Smooth muscle cell (in vitro differentiated cells): ENCODE results near the gene PCBP2. TPM values are rescaled to one million over a fixed set of nuclear protein-coding genes. Genes with fewer than 3 reads are reported as not detected.

ENCODE experiments used
- DNase-seq: peaks from one replicate; lab custom pipeline; 2025; ENCODE audit not compliant: unreplicated experiment; lab: John Stamatoyannopoulos, UW
- H2AFZ ChIP-seq: fragments of 200-600 bp; sonication (generic); 2 replicates; pipeline ENCODE4 v1.6.0; 2016; ENCODE audit warnings: antibody characterized with exemption, low read depth, mild to moderate bottlenecking
- H3F3A ChIP-seq: fragments of 200-600 bp; sonication (generic); 2 replicates; pipeline ENCODE4 v1.6.0; 2017; ENCODE audit warnings: antibody characterized with exemption, low read depth
- H3K27ac ChIP-seq: fragments of 200-600 bp; sonication (generic); 2 replicates; pipeline ENCODE4 v1.5.1; 2016; ENCODE audit warnings: low read depth, mild to moderate bottlenecking
- H3K27me3 ChIP-seq: fragments of 200-600 bp; sonication (generic); 2 replicates; pipeline ENCODE4 v1.6.1; 2016; ENCODE audit warnings: low read depth, mild to moderate bottlenecking
- H3K36me3 ChIP-seq: fragments of 200-600 bp; sonication (generic); 2 replicates; pipeline ENCODE4 v1.5.1; 2016; ENCODE audit warnings: low read depth
- H3K4me1 ChIP-seq: fragments of 200-600 bp; sonication (generic); 2 replicates; pipeline ENCODE4 v1.5.1; 2016; ENCODE audit warnings: low read depth
- H3K4me2 ChIP-seq: fragments of 200-600 bp; sonication (generic); 2 replicates; pipeline ENCODE4 v1.6.0; 2016; ENCODE audit warnings: mild to moderate bottlenecking
- H3K4me3 ChIP-seq: fragments of 200-600 bp; sonication (generic); 2 replicates; pipeline ENCODE4 v1.5.1; 2016; ENCODE audit warnings: mild to moderate bottlenecking
- H3K79me2 ChIP-seq: fragments of 200-600 bp; sonication (generic); 2 replicates; pipeline ENCODE4 v1.6.0; 2016; ENCODE audit warnings: low read depth, mild to moderate bottlenecking
- H3K9ac ChIP-seq: fragments of 200-600 bp; sonication (generic); 2 replicates; pipeline ENCODE4 v1.6.0; 2016; ENCODE audit warnings: low read depth
- H3K9me3 ChIP-seq: fragments of 200-600 bp; sonication (generic); replicated peaks from 2 replicates; pipeline ENCODE4 v1.5.1; 2016; ENCODE audit warnings: low read depth
- H4K20me1 ChIP-seq: fragments of 200-600 bp; sonication (generic); 2 replicates; pipeline ENCODE4 v1.6.0; 2016; ENCODE audit warnings: low read depth
- CTCF ChIP-seq: fragments of 200-600 bp; sonication (generic); IDR thresholded peaks from 2 replicates; pipeline ENCODE4 v1.5.1; 2017; ENCODE audit warnings: borderline replicate concordance, mild to moderate bottlenecking, antibody characterized with exemption; ENCODE audit not compliant: insufficient read depth, poor library complexity, severe bottlenecking
- WGBS: methylation state at CpG from one replicate; pipeline ENCODE4 v1.1.7; 2016; ENCODE audit warnings: low lambda C conversion rate; 5-methylcytosine and 5-hydroxymethylcytosine counted together
- polyA plus RNA-seq: library from polyadenylated mRNA; unstranded; fragments of >200 nt; fragmentation: Nextera tagmentation; extraction: Ambion mirVana; gene quantifications from 2 replicates; pipeline ENCODE4 v1.2.1, GENCODE V29; 2016
- total RNA-seq: library from RNA; depleted of rRNA; stranded (reverse); fragments of >200 nt; gene quantifications from 2 replicates; pipeline ENCODE4 v1.2.3, GENCODE V29; 2014

The PCBP2 gene
- total and polyA plus RNA-seq, 2 experiments from 2014 or later, result 90.8 to 306 TPM

- H2AFZ ChIP-seq, result no peak overlapping the region
- 2% methylated on average over 51 of the region's 82 CpGs for WGBS
- TF ChIP-seq CTCF, result peak; percentile 34
- H3K27ac ChIP-seq, result peak overlapping the region; percentile 94
- H3K79me2 ChIP-seq, result peaks cover 53% of the 10 kb centered on the region
- peak; percentile 66 for DNase-seq
- peaks cover 17% of the 10 kb centered on the region for H3K4me1 ChIP-seq
- peaks cover 16% of the 10 kb centered on the region for H3K36me3 ChIP-seq
- no peaks in the 10 kb centered on the region for H3K9me3 ChIP-seq
- H3K9ac ChIP-seq, result peak overlapping the region; percentile 99
- peaks cover 19% of the 10 kb centered on the region for H3F3A ChIP-seq
- H3K27me3 ChIP-seq, result no peaks in the 10 kb centered on the region
- peaks cover 53% of the 10 kb centered on the region for H4K20me1 ChIP-seq
- H3K4me2 ChIP-seq, result peak overlapping the region; percentile 95
- H3K4me3 ChIP-seq, result peak overlapping the region; percentile 100
These were observed 516 bp downstream of the PCBP2 start for GRCh38 chr12:53452159-53453077.

- H3F3A ChIP-seq, result peaks cover 31% of the 10 kb centered on the region
- H3K27me3 ChIP-seq, result no peaks in the 10 kb centered on the region
- no peak overlapping the region for H2AFZ ChIP-seq
- H3K27ac ChIP-seq, result peak overlapping the region; percentile 94
- peak overlapping the region; percentile 99 for H3K9ac ChIP-seq
- H3K79me2 ChIP-seq, result peaks cover 70% of the 10 kb centered on the region
- H4K20me1 ChIP-seq, result peaks cover 70% of the 10 kb centered on the region
- peak overlapping the region; percentile 100 for H3K4me3 ChIP-seq
- WGBS, result 51% methylated on average over 6 of the region's 6 CpGs
- no peak for TF ChIP-seq CTCF
- H3K9me3 ChIP-seq, result no peaks in the 10 kb centered on the region
- H3K4me1 ChIP-seq, result peaks cover 20% of the 10 kb centered on the region
- peaks cover 31% of the 10 kb centered on the region for H3K36me3 ChIP-seq
- DNase-seq, result no peak
- peak overlapping the region; percentile 95 for H3K4me2 ChIP-seq
These were observed 2.2 kb downstream of the PCBP2 start for GRCh38 chr12:53453953-53454640.

- H4K20me1 ChIP-seq, result peaks cover 76% of the 10 kb centered on the region
- H3K36me3 ChIP-seq, result peaks cover 37% of the 10 kb centered on the region
- H3K9ac ChIP-seq, result no peak overlapping the region
These were observed 2.8 kb downstream of the PCBP2 start for GRCh38 chr12:53454707-53455106.

More at GRCh38 chr12:53454707-53455106, 2.8 kb downstream of the PCBP2 start:
- Histone ChIP-seq H3K27ac (peak overlapping the region; percentile 94), H3K4me3 (peak overlapping the region; percentile 100), H2AFZ (no peak overlapping the region), H3K4me2 (peak overlapping the region; percentile 95), H3K4me1 (peaks cover 25% of the 10 kb centered on the region), H3K27me3 (no peaks in the 10 kb centered on the region), H3K9me3 (no peaks in the 10 kb centered on the region), H3F3A (peaks cover 37% of the 10 kb centered on the region), H3K79me2 (peaks cover 76% of the 10 kb centered on the region)
- DNase-seq, result no peak
- 65% methylated on average over 3 of the region's 3 CpGs for WGBS
- no peak for TF ChIP-seq CTCF
